NCI-H146 treated with DMSO at 0.1 percent for 48 hours (cell line): ENCODE measurements around the gene BPIFA3.
"Not testable (repeated sequence)": the region's sequence is repeated elsewhere in the genome, so short reads cannot be mapped to it uniquely, and the experiment has no call there.

Experiments used
- DNase-seq: peaks from one replicate; lab custom pipeline; 2025; ENCODE audit not compliant: unreplicated experiment; lab: John Stamatoyannopoulos, UW

The BPIFA3 gene

DNA sequence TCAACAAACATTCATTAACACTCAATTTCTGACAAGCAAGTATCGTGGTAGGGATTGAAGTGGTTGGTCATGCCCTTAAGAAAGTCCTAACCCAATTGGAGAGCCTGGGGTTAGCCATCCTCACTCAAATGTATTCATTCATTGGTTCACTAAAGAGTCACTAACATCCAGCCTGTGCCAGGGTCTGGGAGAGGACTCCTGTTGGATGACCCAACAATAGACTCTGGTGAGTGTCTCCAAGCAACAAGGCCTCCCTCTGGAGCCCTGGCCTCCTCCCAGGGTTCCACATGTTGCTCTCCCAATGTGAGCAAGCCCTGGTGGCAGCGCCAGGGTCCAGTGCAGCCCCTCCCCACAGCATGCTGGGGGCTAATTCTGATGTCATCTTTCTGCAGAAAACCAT, at the start of gene BPIFA3:
Gene BPIFA3 (plus strand): TSS at position 301 of the 400 bp plus-strand sequence. CDS start 185 bp downstream, outside the sequence.
- DNase-seq, result no peak

DNA sequence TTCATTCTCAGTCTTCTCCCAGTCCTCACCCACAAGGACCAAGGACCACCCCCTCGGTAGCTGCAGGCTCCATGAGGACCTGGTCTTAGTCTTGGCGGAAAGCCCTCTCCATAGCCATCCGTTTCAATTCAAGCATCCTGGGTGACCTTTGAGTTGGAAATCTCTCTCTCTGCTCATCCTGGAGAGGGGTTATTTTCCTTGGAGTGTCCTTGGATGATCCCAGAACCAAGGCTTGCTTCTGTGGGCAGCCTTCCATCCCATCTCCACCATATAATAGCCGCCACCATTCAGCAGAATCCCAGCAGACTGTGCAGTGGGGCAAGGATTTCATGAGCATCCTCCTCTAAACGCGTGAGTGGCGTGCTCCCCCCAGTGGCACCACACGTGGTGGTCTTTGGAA, 49.3 kb upstream of the BPIFA3 start, which contains the start of gene BPIFA2:
Gene BPIFA2 (plus strand): TSS at position 301 of the 400 bp plus-strand sequence. CDS start 987 bp downstream, outside the sequence.
- no peak for DNase-seq

DNA sequence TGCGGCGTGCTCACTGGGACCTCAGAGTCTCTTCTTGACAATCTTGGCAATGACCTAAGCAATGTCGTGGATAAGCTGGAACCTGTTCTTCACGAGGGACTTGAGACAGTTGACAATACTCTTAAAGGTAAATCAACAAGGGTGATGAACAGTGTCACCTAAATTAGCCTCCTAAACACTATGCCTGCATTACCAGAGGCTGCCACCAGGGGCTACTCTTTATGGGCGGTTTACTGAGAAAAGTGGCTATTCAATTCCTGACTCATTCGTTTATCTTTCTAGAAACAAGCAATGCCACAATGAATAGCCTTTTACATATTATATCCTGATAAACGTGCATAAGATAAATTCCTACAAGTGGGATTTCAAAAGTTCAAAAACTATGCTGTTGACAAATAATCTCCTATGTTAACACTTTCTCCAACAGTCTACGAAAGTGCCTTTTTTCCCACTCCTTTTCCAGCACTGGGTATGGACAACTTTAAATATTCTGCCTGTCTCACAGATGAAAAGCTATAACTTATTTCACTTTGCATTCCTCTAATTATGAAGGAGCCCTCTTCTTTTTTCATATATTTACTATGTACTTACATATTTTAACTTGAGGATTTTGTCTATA, 47.9 kb upstream of the BPIFA3 start:
- DNase-seq, result no peak

DNA sequence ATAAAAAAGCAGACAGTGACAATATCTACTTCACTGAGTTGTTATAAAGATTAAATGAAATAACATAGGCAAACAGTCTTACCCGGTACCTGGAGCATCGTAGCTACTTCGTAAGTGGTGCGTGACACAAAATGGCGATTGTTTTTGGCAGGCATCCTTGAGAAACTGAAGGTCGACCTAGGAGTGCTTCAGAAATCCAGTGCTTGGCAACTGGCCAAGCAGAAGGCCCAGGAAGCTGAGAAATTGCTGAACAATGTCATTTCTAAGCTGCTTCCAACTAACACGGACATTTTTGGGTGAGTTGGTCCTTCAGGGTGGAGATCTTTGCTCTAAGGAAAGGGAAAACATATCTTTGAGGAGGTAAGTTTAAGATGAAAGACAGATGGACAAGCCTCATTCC, 44.4 kb upstream of the BPIFA3 start:
- no peak for DNase-seq

DNA sequence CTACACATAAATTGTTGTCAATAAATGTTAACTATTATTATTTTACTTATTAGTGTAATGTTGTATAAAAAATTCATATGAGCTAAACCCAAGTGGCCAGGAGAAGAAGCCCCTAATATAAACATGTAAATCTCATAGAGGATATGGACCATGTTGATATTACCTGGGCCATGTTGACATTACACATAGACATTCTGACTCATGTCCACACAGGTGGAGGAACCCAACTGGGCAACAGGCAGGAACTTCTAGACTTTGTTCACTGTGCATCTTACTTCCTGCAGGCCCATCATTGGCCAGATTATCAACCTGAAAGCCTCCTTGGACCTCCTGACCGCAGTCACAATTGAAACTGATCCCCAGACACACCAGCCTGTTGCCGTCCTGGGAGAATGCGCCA, 42.0 kb upstream of the BPIFA3 start:
- DNase-seq, result no peak

DNA sequence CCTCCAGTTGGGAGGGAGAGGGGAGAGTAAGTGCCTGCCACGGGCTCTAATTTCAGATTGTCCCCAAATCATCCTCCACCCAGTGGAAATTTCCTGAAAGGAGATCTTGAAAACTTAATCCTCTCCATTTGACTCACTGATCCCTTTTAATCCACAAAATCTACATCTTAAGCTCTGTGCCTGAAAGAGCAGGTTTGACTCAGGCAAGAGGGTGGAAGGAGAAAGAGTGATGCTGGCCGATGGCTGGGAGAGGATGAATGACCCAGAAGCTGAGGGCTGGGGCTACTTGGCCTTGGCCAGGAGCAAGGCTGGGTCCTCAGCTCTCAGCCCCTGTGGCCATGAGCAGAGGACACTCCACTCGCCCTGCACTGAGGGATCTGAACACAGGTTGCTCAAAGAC, 41.1 kb upstream of the BPIFA3 start:
- DNase-seq, result no peak

DNA sequence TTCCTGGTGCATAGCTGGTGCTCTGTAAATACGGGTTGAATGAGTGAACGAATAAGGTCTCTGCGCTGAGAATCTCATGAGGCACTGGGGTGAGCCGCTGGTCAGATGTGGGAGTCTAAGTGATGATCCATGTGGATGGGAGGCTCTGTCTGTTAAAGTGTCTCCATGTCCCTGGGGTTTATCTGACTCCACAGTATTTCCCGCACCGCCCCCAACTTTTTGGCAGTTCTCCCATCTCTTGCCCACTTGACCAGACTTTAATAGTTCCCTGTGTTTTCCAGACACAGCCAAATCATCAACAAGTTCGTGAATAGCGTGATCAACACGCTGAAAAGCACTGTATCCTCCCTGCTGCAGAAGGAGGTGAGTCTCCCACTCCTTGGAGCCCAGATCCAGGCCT, 39.3 kb upstream of the BPIFA3 start:
- DNase-seq, result no peak

DNA sequence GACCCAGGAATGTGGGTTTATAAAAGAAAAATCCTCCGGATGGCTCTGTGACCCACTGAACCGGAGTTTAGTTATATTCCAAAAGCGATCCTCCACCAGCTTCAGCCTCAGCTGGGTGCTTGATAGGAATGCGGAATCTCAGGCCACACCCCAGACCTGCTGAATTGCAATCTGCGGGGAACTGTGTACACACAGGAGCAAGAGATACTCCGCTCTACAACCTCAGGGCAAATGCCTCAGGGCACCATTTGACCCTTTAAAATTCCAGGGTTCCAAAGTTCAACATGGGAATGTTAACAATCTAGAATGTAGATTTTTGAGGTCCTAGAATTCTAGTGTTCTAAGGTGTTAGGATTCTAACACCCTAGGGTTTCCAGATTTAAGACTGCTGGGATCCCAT, 38.4 kb upstream of the BPIFA3 start:
- DNase-seq, result no peak

DNA sequence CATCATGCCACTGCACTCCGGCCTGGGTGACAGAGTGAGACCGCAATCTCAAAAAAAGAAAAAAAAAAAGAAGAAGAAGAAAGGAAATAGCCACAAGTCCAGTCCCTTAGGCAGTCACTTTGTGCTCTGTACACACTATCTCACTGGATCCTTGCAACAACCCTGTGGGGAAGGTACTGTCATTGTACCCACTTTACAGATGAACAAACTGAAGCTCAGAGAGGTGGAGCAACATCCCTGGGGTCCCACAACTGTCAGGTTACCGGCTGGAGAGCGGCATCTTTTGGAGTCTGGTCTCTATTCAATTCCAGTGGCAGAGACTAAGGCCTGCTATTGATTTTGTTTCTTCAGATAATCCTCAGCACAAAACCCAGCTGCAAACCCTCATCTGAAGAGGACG, 37.0 kb upstream of the BPIFA3 start:
- DNase-seq, result no peak

DNA sequence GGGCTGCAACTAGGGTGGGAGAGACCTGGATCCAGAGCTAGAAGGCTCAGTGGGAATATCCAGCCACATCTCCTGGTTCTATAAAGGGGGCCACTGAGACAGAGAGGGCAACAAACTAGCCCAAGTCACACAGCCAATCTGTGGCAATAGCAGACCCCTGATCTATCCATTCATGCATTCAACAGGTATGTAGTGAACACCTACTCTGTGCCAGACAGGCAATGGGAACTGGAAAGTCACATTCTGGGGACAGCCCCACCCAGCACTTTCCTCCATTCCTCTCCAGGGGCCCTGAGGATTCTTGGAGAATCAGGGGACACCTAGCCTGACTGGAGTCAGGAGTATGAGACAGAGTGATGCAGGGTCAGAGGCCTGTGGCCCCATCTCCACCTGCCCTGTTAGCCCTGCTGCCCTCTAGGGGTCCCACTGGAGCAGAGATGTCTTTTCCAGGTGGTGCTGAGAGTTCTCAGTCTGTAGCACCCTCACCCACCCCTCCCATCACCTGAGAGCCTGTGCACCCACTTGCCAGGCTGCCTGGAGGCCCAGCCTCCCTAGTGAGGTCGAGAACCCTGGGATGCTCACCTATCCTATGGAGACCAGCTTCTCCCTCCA, 35.6 kb upstream of the BPIFA3 start:
- no peak for DNase-seq

DNA sequence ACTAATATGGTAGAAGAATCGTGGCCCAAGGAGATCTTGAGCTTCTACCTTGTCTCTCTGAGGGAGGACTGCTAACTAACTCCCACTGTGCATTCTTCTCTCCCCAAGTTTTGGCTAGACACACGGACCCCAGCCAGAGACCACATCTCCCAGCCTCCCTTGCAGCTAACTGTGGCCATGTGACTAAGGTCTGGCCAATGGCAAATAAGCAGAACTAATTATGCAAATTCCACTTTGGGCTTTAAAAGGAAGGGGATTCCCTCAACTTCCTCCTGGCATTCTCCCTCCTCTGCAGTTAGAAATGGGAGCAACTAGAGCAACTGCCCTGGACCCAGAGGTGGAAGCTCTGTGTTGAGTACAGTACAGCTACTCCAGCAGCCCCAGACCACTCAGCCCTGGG, 33.8 kb upstream of the BPIFA3 start:
- no peak for DNase-seq

DNA sequence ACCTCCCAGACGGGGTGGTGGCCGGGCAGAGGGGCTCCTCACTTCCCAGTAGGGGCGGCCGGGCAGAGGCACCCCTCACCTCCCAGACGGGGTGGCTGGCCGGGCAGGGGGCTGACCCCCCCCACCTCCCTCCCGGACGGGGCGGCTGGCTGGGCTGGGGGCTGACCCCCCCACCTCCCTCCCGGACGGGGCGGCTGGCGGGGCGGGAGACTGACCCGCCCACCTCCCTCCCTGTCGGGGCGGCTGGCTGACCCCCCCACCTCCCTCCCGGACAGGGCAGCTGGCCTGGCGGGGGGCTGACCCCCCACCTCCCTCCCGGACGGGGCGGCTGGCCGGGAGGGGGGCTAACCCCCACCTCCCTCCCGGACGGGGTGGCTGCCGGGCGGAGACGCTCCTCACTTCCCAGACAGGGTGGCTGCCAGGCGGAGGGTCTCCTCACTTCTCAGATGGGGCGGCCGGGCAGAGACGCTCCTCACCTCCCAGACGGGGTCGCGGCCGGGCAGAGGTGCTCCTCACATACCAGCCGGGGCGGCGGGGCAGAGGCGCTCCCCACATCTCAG, 32.0 kb upstream of the BPIFA3 start:
- DNase-seq, result not testable (repeated sequence)

DNA sequence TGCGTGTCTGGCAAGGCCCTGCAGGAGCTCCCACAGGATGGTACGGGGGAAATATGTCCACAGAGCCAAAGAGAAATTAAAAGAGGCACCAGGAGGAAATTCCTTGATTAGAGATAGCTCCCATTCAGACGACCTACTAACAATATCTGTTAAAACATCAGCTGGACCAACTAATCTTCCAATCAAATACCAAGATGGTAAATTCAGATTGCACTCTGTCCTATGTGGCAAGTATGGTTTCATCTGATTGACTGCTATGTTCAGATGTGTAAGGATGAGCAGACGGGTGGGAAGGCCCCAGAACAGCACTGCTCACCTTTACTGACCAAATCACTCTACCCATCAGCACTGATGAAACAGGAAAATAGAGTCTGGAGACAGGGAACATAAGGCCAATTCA, 29.7 kb upstream of the BPIFA3 start:
- no peak for DNase-seq

DNA sequence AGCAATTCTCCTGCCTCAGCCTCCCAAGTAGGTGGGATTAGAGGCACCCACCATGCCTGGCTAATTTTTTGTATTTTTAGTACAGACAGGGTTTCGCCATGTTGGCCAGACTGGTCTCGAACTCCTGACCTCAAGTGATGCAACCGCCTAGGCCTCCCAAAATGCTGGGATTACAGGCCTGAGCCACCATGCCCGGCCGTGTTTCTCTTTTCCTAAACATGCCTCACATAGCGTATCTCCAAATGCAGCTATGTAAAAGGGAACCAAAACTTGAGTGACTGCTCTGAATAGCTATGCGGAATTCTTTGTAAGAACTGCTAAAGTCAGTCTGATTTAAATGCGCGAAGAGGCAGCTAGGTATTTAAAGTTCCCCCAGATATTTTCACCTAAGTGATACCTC, 28.7 kb upstream of the BPIFA3 start:
- DNase-seq, result no peak

DNA sequence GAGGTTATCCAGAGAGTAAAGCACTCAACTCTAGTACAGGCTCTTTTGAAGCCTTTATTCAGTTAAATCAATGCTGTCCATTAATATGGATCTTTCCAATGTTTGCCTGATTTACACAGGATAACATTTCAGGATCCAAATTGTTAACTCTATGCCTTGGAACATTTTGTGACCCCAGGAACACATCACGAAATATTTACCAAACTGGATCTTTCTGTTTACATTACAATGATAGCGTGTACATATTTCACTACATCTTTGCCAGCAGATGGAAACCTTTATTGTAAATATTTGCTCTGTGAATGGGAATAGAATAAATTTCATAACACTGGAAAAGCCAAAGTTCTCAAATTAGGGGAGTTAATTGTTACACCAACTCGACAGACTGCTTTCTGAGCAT, 25.7 kb upstream of the BPIFA3 start:
- no peak for DNase-seq

DNA sequence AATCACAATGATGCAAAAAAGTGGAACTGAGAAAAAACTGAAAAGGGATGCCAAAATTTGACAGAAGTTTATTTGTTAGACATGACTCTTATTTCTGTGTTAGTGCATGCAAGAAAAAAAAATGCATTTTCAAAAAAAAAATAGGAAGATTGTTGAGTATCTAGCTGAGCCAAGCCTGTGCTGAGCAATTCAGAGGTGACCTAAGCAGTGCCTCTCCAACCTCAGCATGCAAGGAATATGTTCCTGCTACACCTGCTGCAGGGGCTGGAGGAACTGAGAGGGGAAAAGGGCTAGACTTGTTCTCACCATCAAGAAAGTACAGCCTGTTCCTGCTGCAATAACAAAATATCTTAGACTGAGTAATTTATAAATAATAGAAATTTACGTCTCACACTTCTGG, 25.2 kb upstream of the BPIFA3 start:
- DNase-seq, result no peak

DNA sequence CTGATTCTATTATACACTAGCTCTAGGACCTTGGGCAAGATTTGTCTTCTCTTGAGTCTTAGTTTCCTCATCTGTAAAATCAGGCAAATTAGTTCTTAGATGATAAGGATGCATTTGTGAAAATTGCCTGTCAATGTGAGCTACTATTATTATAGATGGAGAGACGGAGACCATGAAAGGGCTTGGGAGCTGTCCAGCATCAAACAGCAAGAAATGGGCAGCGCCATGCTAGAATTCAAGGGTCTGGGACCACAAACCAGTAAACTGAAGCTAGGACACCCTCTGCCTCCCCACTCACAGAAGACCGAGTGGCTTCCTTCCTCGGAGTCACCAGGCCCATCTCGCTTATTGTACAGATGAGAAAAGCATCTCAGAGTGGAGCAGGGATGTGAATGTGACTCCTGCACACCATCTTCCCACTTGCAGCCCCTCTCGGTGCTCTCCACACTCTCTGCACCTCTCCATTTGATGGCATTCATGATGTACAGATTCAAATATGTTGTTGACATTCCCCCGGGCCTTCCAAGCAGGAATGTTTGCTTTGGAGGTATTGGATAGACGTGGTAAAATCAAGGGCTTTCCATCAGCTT, 24.1 kb upstream of the BPIFA3 start:
- DNase-seq, result no peak

DNA sequence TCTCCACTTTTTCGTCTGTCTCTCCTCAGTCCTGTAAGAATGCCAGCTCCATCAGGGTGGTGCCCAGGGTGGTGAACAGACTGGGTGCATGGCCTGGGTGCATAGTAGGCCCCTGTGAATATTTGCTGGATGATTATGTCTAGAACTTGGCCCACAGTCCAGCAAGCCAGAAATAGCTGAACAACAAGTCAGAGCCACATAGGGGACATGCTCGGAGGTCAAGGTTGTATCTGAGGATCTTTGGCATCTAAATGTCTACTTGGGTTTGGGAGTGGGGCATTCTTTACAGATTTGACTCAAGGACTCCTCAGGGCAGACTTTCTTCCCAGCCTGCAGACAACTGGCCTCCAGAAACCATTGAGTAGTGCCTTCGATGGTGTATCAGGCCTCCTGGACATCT, 18.1 kb upstream of the BPIFA3 start:
- DNase-seq, result no peak

DNA sequence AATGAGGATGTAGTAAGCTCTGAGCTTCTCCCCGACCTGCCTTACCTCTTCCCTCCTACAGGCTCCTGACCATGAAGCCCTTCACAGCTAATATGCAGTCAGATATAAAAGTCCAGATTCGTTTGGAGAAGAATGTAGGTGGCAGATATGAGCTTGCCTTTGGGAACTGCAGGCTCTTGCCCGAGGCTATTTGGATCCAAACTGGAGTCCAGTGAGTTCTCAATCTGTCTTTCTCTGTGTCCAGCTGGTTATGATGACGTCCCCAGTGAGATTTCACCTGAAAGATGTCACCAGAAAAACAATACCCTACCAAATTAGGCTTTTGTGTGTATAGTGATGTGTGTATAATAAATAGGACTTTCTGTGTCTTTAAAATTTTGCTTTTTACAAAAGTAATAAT, 14.7 kb upstream of the BPIFA3 start:
- DNase-seq, result no peak

DNA sequence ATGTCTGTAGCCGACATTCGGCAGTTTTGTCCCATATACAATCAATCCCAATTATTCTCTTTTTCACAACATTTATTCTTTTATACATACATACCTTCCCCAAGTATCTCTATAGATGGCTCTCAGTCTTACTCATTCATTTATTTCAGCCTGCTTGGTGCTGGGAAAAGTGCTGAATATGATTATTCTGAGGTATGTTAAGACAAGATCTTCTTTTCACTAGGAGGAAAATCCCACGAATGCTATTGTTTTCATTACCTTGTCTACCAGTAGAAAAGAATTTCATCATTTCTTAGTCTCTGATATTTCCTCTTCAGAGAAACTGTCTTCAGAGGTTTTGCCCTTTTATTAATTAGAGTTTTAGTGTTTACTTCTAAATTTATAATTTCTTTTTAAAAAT, 13.7 kb upstream of the BPIFA3 start:
- DNase-seq, result no peak

DNA sequence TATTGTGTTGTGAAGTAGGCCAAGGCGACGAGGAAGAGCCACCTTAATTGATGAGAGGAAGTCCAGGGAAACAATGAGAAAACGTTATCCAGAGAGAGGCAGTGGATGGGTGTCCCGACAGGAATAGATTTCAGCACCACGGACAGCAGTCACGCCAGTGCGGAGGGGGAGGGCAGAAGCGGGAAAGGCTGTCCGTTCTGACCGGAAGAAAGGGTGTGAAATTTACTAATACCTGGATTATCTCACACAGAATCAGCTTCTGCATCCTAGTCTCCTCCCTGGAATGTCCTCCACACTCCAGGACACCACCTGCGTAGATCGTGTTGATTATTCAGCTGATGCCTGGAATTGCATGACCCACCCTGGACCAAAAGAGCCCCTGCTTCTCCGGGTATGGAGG, 7.4 kb upstream of the BPIFA3 start:
- DNase-seq, result no peak

DNA sequence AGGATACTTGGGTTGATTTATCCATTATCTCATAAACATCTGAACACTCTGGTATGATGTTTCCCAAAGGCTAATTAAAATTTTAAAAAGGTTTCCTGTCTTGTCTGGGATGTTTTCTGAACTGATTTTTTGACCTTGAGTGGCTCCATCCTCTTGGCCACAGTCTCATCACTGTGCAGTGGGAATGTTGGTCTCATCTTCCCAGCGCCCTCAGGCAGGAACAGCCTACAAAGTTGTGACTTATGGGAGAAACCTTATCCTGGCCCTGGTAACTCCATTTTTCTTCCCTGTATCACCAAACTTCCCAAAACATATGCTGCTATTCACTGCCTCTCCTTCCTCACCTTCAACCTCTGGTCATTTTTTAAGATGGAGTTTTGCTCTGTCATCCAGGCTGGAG, 6.8 kb upstream of the BPIFA3 start:
- DNase-seq, result no peak
